ENCODE data around the gene HAUS1.

GRCh38 chr18:46054956-46055837, 49.0 kb upstream of the HAUS1 start:
- TF ChIP-seq CTCF (IDR thresholded peaks at IDR 0.05), result no peak
- no peak for TF ChIP-seq POLR2A (IDR thresholded peaks at IDR 0.05)

Measured in right lobe of liver (tissue), 4 donors.